NAMALWA (cell line): ENCODE results near the gene CDH23.
A peak's percentile ranks its signal among the peaks of the same experiment; 100 is the strongest.

Experiments used
- DNase-seq: peaks from one replicate; pipeline ENCODE4 v3.0.0-alpha.2; 2015; ENCODE audit warnings: low spot score

Gene CDH23

GRCh38 chr10:71779641-71780040 is 382.9 kb downstream of the CDH23 start:
- no peak for DNase-seq

GRCh38 chr10:71780156-71780555 is 383.4 kb downstream of the CDH23 start:
- no peak for DNase-seq

GRCh38 chr10:71780719-71781118 is 384.0 kb downstream of the CDH23 start:
- no peak for DNase-seq

GRCh38 chr10:71782221-71782916 is 385.6 kb downstream of the CDH23 start:
- DNase-seq = no peak

- no peak for DNase-seq
Observed at GRCh38 chr10:71782917-71783490, 386.3 kb downstream of the CDH23 start.

GRCh38 chr10:71783917-71784678 is 387.4 kb downstream of the CDH23 start:
- no peak for DNase-seq

- DNase-seq = no peak
Observed at GRCh38 chr10:71784679-71785272, 388.1 kb downstream of the CDH23 start.

GRCh38 chr10:71788954-71789353 is 392.2 kb downstream of the CDH23 start:
- no peak for DNase-seq

- no peak for DNase-seq
Observed at GRCh38 chr10:71789871-71790270, 393.2 kb downstream of the CDH23 start.

- no peak for DNase-seq
Observed at GRCh38 chr10:71790749-71791440, 394.2 kb downstream of the CDH23 start.

- DNase-seq = no peak
Observed at GRCh38 chr10:71795248-71795647, 398.5 kb downstream of the CDH23 start.

- DNase-seq = peak; percentile 36
Observed at GRCh38 chr10:71796749-71797405, 400.2 kb downstream of the CDH23 start.

GRCh38 chr10:71797533-71798307 is 401.0 kb downstream of the CDH23 start:
- DNase-seq = no peak

GRCh38 chr10:71798308-71798624 is 401.5 kb downstream of the CDH23 start:
- no peak for DNase-seq

GRCh38 chr10:71799112-71799511 is 402.4 kb downstream of the CDH23 start:
- no peak for DNase-seq

- DNase-seq = no peak
Observed at GRCh38 chr10:71799608-71800453, 403.1 kb downstream of the CDH23 start.

- peak; percentile 46 for DNase-seq
Observed at GRCh38 chr10:71801361-71801760, 404.6 kb downstream of the CDH23 start.

- no peak for DNase-seq
Observed at GRCh38 chr10:71802235-71802634, 405.5 kb downstream of the CDH23 start.

GRCh38 chr10:71802715-71803488 is 406.2 kb downstream of the CDH23 start:
- DNase-seq = no peak
